ENCODE data around the gene LY6G6C.

Gene LY6G6C

GRCh38 chr6:31676904-31677303 lies 44.6 kb downstream of the LY6G6C start:
- DNase-seq, result no peak

- DNase-seq, result no peak
Measured at GRCh38 chr6:31676322-31676903, 45.1 kb downstream of the LY6G6C start.

- no peak for DNase-seq
Measured at GRCh38 chr6:31669676-31670075, 51.9 kb downstream of the LY6G6C start, which contains the start of gene LY6G5B. TSS of gene LY6G5B (plus strand) at chr6:31669976. CDS start at chr6:31670951, 975 bp downstream.
